HG02588 (cell line): ENCODE data around the gene ECHDC1.
"Not testable (repeated sequence)": the region's sequence is repeated elsewhere in the genome, so short reads cannot be mapped to it uniquely, and the experiment has no call there.

Experiments
- ATAC-seq: cut with Tn5 transposase; IDR thresholded peaks from one replicate; pipeline ENCODE4 v1.9.1; 2021; ENCODE audit warnings: mild to moderate bottlenecking, moderate library complexity; ENCODE audit not compliant: unreplicated experiment

Gene ECHDC1

DNA sequence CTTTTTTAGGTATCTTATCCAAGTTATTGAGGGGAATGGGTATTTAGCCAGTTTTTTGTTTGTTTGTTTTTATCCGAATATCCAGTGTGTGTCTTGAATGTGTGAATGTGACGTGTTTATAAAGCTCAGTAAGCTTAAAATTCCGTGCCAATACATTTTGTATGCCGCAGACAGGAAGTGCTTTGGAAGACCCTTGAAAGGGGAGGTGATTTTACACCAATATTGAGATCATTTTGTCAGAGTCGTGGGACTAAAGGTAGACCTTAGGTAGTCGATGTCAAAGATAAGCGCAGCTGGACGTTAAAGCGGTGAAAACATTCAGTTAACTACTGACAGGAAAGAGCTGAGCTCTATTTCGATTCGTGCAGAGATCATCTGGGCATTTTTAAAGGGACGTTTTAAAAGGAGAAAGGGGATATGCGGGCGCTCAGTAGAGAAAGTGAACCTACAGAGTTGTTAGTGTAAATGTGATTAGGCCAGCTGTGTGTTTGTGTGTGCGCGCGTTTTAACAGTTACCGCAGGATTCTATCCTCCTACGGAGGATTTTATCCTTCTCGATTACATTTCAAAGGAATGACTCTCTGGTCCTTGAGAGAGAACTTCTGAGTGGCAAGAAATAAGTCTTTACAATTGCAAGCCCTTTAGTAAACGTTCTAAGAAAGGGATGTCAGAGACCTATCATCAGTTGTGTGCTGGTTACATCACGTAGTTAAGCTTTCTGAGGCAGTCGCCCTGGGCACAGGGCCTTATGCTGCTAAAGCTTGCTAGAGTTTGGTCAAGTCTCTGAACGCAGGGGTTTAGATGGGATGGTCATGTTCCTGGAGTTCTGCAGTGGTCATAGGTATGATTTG lies 625 bp upstream of the ECHDC1 start:
- ATAC-seq = peak; percentile 0

DNA sequence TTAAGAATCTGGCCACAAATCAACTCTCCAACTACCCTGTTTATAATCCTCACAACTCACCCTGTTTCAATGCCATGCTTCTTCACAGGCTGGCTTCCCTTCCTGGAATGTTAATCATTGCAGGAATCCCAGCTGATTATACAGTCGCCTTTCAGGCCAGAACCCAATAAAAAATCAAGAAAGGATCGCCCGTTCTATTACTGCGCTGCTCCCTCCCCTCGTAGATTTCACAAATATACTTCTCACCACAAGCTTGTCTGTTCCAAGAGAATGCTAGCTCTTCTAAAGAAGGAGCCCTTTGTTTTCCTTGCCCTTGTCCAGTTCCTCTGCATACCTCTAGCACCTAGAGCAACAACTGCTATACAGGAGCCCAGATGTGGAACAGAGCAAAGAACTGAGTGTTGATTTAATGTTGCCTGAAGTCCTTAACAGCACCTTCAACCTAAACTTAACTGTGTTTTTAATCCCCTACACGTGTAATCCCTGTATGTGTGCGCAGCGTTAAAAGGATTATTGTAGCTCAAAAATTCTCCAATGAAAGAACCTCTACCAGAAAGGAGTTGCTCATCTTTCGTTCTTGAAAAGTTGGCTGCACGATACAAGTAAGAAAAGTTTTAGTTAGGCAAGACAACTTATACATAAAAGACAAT lies 988 bp downstream of the ECHDC1 start:
- ATAC-seq = peak; percentile 2

DNA sequence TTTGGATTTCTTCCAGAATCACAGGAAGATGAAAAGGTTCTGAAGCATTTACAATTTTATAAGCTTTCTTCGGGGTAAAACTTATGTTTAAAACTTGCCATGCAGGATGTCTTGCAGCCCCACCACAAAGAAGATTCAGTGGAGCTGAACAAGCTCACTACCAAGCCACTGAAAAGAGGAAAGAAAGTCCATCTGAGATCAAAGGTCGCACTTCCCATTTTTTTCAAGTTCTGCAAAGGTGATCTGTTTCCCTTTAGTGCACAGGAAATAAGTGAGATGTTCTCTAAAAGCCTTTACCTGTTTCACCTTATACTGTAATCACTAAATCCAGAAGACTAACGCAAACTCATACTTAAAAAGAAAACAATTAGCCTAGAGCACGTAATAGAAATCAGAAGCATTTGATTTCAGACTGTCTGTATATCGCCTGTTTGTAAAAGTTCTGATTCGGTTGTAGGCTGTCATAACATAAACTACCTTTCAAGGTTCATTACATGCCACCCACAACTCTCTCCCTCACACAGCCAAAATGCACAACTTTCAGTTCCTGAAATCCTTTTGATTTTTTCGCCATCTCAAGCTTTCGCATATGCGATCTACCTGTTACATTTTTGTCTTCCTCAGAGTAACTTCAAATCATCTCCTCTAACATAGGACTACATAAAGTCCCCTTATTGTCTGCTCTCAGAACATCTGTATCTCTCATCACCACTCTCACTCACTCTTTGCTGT lies 1.8 kb downstream of the ECHDC1 start:
- ATAC-seq = peak; percentile 35

DNA sequence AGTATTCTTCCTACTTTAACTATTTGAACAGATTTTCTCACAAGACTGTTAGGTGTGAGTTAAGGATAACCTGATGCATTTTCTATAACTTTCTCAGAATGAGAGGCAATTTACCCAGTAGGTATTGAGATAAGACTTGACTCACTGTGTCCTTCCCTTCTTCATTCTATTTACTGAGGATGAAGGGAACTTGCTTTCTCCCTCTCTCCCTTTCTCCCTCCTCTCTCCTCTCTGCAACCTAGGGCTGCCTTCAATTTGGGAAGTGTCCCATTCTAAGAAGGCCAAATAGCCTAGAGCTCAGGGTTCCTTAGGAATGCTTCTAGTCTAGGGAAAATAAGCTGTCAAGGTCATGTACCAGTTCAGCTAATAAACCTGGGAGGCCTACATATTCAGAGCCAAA lies 3.2 kb downstream of the ECHDC1 start:
- ATAC-seq = no peak

DNA sequence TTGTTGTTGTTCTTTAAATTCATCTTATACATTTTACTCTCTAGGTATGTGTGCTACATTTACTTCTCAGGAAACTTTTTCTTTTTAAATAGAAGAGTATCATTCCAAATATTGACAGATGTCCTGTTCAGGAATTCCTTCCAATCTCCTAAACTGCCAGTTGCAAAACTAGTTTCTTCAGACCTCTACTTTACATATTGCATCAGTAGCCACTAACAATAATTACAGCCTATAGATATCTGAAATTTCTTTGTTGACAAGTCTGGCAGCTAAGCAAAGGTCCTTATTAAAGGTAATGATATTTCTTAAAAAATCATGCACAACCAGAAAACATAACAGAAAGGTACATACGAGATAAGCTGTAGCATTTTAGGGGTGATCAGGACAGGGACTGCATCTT lies 4.5 kb downstream of the ECHDC1 start:
- ATAC-seq = no peak

DNA sequence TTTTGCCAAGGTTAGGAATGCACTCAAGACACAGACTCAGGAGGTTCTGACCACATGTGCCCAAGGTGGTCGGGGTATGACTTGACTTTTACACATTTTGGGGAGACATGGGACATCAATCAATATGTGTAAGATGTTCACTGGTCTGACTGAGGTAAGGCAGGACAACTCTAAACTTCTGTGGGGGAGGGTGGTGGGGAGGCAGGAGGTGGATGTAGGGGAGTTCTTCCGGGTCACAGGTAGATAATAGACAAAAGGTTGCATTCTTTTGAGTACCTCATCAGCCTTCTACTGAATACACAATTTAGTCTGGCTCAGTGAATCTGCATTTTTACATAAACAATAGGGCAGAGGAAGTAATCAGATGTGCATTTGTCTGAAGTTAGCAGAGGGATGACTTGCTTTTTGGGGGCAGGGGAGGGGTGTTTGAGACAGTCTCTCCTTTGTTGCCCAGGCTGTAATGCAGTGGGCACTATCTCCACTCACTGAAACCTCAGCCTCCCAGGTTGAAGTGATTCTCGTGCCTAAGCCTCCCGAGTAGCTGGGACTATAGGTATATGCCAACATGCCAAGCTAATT lies 10.9 kb downstream of the ECHDC1 start:
- ATAC-seq = no peak

DNA sequence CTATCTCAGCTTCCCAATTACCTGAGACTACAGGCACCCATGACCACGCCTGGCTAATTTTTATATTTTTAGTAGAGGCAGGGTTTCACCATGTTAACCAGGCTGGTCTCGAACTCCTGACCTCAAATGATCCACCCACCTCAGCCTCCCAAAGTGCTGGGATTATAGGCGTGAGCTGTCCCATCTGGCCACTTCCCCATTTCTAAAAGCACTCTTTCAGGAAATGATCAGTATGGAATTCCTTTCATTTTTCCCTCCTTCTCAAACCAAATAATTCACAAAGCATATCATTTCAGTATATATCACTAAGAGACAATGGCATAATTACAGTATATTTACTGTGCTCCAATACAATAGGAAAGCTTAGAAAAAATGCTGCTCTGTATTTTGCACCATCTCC lies 12.2 kb downstream of the ECHDC1 start:
- ATAC-seq = not testable (repeated sequence)

DNA sequence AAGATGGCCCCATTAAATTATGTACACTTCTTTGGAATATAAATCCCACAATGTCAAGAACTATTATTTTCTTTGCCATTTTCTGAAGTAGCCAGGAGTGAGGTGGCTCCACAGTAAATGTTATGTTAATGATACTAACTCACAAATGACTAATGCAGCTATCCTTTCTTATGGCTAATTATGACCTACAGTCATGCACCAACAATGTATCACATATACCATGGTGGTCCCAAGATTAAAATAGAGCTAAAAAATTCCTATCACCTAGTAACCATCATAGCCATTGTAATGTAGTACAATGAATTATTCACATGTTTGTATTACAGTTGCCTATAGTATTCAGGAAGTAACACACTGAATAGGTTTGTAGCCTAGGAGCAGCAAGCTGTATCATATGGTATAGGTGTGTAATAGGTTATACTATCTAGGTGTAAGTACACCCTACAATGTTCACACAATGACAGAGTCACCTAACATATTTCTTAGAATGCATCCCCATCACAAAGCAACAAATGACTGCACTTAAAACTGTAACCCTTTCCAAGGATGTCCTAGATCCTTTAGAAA lies 15.3 kb downstream of the ECHDC1 start:
- ATAC-seq = no peak

DNA sequence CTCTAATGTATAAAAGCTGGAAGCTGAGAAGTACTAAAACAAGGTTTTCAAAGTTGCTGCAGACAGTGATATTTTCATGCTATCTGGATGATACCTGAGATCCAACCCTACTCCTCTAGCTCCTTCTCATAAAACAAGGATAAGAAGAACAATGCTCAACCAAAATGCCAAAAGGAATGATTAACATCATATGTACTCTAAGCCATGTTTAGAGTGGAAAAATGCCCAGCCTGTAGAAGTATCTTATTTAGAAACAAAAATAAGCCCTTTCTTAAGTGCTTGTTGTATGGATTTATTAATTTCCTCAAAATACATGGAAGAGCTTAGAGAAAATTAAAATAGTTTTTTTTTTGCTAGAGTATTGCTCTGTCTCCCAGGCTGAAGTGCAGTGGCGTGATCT lies 23.7 kb downstream of the ECHDC1 start:
- no peak for ATAC-seq

GRCh38 chr6:127317388-127318128 lies 25.9 kb downstream of the ECHDC1 start:
- ATAC-seq = no peak

DNA sequence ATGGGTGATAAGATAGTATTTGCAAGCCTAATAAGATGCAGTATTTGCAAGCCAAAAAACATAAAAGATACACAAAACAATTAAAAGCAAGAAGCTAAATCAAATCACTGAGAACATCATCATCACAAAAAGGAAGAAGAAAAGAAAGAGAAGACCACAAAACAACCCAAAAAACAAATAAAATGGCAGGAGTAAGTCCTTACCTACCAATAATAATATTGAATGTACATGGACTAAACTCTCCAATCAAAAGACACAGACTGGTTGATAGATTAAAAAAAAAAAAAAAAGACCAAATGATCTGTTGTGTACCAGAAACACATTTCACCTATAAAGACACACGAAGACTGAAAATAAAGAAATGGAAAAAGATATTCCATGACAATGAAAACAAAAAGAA lies 37.7 kb downstream of the ECHDC1 start:
- no peak for ATAC-seq

DNA sequence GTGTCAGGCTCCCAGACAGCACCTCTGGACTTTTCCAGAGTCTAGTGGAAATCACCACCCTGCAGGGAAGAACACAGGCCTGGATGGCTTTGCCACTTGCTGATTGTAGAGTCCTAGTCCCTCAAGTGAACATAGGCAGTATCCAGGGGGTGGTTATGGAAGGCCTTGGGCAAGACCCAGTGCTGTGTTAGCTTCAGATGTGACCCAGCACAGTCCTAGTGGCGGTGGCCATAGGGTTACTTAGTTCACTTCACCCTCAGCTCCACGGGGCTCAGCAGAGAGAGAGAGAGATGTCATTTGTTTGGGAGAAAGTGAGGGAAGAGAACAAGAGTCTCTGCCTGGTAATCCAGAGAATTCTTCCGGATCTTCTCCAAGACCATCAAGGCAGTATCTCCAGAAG lies 39.5 kb downstream of the ECHDC1 start:
- no peak for ATAC-seq

DNA sequence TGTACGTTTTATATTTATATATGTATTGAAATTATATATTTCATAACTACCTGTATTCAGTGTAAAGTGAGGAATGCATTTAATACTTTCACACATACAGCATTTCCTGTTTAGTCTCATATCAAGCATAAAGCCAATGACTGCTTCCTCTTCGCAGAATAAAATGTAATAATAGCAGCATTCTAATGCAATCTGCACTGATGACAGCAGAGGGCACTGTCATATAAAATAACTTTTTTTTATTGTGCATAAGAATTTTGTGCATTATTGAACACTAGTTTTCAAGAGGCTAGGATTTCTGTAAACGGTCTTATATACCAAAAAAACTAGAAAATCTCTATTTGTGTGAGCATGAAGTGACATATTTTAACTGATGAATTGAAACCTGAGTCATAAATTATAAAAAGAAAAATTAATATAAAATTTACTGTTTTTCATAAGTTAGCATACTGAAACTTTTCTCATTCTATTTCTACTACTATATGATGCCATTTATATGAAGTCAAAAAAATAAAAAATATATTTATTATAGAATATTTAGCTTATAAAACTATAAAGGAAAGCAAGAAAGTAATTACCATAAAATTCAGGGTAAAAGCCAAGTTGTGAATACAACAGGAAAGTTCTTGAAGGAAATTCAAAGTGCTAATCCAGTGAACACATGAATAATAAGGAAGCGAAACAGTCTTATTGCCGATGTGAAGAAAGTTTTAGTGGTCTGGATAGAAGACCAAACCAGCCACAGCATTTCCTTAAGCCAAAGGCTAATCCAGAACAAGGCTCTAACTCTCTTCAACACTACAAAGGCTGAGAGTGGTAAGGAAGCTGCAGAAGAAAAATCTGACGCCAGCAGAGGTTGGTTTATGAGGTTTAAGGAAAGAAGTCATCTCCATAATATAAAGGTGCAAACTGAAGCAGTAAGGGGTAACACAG lies 40.4 kb downstream of the ECHDC1 start:
- no peak for ATAC-seq

- no peak for ATAC-seq
Observed at GRCh38 chr6:127301199-127301700, 42.2 kb downstream of the ECHDC1 start.

DNA sequence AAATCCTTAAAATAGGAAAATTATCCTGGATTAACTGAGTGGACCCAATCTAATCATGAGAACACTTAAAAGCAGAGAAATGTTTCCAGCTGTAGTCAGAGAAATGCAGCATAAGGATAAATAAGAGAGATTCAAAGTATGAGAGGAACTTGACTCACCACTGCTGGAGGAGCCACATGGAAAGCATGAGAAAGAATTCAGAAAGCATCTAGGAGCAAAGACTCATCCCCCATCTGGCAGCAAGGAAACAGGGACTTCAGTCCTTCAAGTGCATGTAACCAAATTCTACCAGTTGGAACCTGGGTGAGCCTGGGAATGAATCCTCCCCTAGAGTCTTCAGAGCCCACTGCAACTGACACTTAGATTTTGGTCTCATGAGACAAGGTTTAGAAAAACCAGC lies 43.0 kb downstream of the ECHDC1 start:
- ATAC-seq = no peak

DNA sequence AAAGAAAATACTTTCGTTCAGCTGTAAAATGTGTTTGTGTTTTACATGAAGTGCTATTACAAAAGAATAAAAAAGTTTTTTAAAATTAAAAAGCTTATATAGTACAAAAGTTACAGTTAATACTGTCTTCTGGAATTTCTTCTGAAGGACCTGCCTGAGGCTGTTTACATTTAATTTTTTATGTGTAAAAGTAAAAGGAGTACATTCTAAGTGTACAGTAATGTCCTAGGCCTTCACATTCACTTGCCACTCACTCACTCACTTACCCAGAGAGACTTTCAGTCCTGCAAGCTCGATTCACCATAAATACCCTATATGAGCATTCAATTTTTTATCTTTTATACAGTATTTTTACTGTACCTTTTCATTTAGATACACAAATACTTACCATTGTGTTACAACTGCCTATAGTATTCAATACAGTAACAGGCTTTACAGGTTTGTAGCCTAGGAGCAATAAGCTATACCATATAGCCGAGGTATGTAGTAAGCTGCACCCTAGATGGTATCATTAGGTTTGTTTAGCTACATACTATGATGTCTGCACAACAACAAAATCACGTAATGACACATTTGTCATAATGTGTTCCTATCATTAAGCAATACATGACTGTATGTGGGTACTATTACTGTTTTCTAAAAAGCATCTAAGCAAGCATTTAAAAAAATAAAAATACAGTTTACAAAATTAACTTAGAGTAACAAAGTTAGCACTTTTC lies 43.7 kb downstream of the ECHDC1 start:
- ATAC-seq = no peak

GRCh38 chr6:127298475-127298874 lies 44.9 kb downstream of the ECHDC1 start:
- ATAC-seq = no peak

DNA sequence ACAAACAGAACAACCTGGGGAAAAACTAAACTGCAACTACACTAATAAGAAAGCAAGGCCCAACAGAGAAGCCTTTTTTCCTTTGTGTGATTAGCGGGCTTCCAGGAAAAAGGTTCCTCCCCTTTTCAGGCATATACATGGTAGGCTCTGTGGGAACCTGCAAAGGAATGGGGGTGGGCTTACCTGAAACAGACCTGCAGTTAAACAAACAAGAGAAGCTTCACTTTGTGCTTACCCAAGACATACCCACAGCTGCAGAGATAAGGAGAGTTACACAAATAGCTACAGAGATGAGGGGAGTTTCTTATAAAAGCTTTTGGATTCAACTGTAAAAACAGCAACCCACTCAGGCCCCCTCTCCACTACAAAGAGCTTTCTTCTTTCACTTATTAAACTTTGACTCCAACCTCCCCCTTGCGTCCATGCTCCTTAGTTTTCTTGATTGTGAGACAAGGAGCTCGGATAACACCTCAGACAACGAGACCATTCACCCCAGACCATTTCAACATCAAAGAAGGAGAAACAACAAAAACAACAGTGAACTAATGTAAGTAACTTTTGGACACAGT lies 45.8 kb downstream of the ECHDC1 start:
- ATAC-seq = no peak
